ENCODE results near the gene MED16. TPM values are rescaled to one million over a fixed set of nuclear protein-coding genes. Genes with fewer than 3 reads are reported as not detected.

MED16 gene
- total and polyA plus RNA-seq, 2 of the 13 experiments (the other 11 are each of a cell fraction or from before 2014, with no cell fraction given): 13.3 to 14.8 TPM

GRCh38 chr19:892894-893689 lies at the start of gene MED16, which contains the start of gene RNU6-9 (continued):
- TF ChIP-seq ZNF180 (CRISPR knock-in tag; IDR thresholded peaks at IDR 0.05; ENCODE audit: borderline replicate concordance, low read depth) (no peak), ZNF704 (CRISPR knock-in tag; IDR thresholded peaks at IDR 0.05; ENCODE audit: borderline replicate concordance) (no peak), ZNF18 (CRISPR knock-in tag; IDR thresholded peaks at IDR 0.05; ENCODE audit: insufficient replicate concordance) (no peak), HNF4A (CRISPR knock-in tag; IDR thresholded peaks at IDR 0.05) (no peak), NKX3-1 (CRISPR knock-in tag; IDR thresholded peaks at IDR 0.05) (0 out of 2 replicates have a peak, but pooled peaks have one; percentile 58), ZNF644 (CRISPR knock-in tag; IDR thresholded peaks at IDR 0.05; ENCODE audit: low read depth) (no peak), HDAC2 (CRISPR knock-in tag; IDR thresholded peaks at IDR 0.05) (peak; percentile 40; the same call in 1 of the 2 replicates), PAXIP1 (CRISPR knock-in tag; conservative IDR thresholded peaks at IDR 0.05) (0 out of 2 replicates have a peak, but pooled peaks have one; percentile 19), ZNF124 (CRISPR knock-in tag; IDR thresholded peaks at IDR 0.05) (peak; percentile 43; the same call in 1 of the 2 replicates), RBAK (CRISPR knock-in tag; IDR thresholded peaks at IDR 0.05) (no peak), HNRNPUL1 (IDR thresholded peaks at IDR 0.05; ENCODE audit: low read depth, low read length) (no peak), ZFP37 (CRISPR knock-in tag; IDR thresholded peaks at IDR 0.05; ENCODE audit: borderline replicate concordance) (no peak), TRIM22 (IDR thresholded peaks at IDR 0.05) (no peak), ZNF709 (CRISPR knock-in tag; IDR thresholded peaks at IDR 0.05) (no peak), DMAP1 (CRISPR knock-in tag; IDR thresholded peaks at IDR 0.05) (peak; percentile 67; the same call in 1 of the 2 replicates), ZNF350 (CRISPR knock-in tag; IDR thresholded peaks at IDR 0.05; ENCODE audit: borderline replicate concordance, low read depth) (peak; percentile 29; the same call in 1 of the 2 replicates), DPF2 (CRISPR knock-in tag; IDR thresholded peaks at IDR 0.05; ENCODE audit: borderline replicate concordance, low read depth) (no peak), PHF21A (CRISPR knock-in tag; IDR thresholded peaks at IDR 0.05) (peak; percentile 57; the same call in 1 of the 2 replicates), MXI1 (IDR thresholded peaks at IDR 0.05; ENCODE audit: borderline replicate concordance, low read depth, low read length) (peak; percentile 53; the same call in 1 of the 3 replicates), NCOA1 (CRISPR knock-in tag; IDR thresholded peaks at IDR 0.05) (no peak; the same call in 1 of the 2 replicates), FOXK2 (IDR thresholded peaks at IDR 0.05) (no peak), KAT7 (CRISPR knock-in tag; IDR thresholded peaks at IDR 0.05; ENCODE audit: borderline replicate concordance) (no peak), ZNF432 (CRISPR knock-in tag; IDR thresholded peaks at IDR 0.05; ENCODE audit: borderline replicate concordance) (no peak)
